SK-N-MC (cell line): ENCODE measurements around the gene CCDC33.

Experiments used
- DNase-seq: peaks from one replicate; pipeline ENCODE4 v3.0.0-alpha.2; 2011; ENCODE audit warnings: low read depth, low spot score
- H3K27ac ChIP-seq: fragments of 200-600 bp; sonication (generic); 2 replicates; pipeline ENCODE4 v1.5.1; 2016; ENCODE audit warnings: mixed run types
- H3K36me3 ChIP-seq: fragments of 200-600 bp; sonication (generic); 2 replicates; pipeline ENCODE4 v1.6.1; 2017; ENCODE audit warnings: antibody characterized with exemption, low read length, mixed read lengths; ENCODE audit not compliant: insufficient read depth
- H3K4me3 ChIP-seq: fragments of 200-600 bp; sonication (generic); 2 replicates; pipeline ENCODE4 v1.5.1; 2016
- H3K9ac ChIP-seq: fragments of 200-600 bp; sonication (generic); 2 replicates; pipeline ENCODE4 v1.8.0; 2017; ENCODE audit warnings: mixed run types, mixed read lengths; ENCODE audit not compliant: insufficient read length
- H3K9me3 ChIP-seq: fragments of 200-600 bp; sonication (generic); 2 replicates; pipeline ENCODE4 v1.6.1; 2017; ENCODE audit warnings: low read depth, mild to moderate bottlenecking, antibody characterized with exemption, low read length, moderate library complexity, mixed read lengths
- EZH2 ChIP-seq: fragments of 200-600 bp; sonication (generic); IDR thresholded peaks from one replicate; pipeline ENCODE4 v1.6.1; 2017; ENCODE audit warnings: antibody characterized with exemption
- FOXP2 ChIP-seq: optimal IDR thresholded peaks from 2 replicates; pipeline ENCODE3; 2011; ENCODE audit warnings: mild to moderate bottlenecking, moderate library complexity; ENCODE audit not compliant: insufficient read depth; ENCODE audit errors: extremely low read length, control extremely low read depth
- POLR2AphosphoS5 ChIP-seq: IDR thresholded peaks from 2 replicates; pipeline ENCODE4 v1.6.1; 2012; ENCODE audit warnings: mild to moderate bottlenecking, low read depth, low read length, borderline replicate concordance

The CCDC33 gene

GRCh38 chr15:74242441-74243185 is 6.5 kb downstream of the CCDC33 start:
- Histone ChIP-seq H3K9ac (no peak overlapping the region), H3K9me3 (no peaks in the 10 kb centered on the region), H3K4me3 (no peak overlapping the region), H3K36me3 (no peaks in the 10 kb centered on the region), H3K27ac (no peak overlapping the region)
- TF ChIP-seq EZH2: no peak
- TF ChIP-seq POLR2AphosphoS5: no peak
- no peak for TF ChIP-seq FOXP2
- no peak for DNase-seq

GRCh38 chr15:74243431-74243830 is 7.3 kb downstream of the CCDC33 start:
- H3K9me3 ChIP-seq: no peaks in the 10 kb centered on the region
- TF ChIP-seq FOXP2 (no peak), POLR2AphosphoS5 (no peak), EZH2 (no peak)
- DNase-seq: no peak
- H3K9ac ChIP-seq: no peak overlapping the region
- H3K27ac ChIP-seq: no peak overlapping the region
- no peak overlapping the region for H3K4me3 ChIP-seq
- H3K36me3 ChIP-seq: no peaks in the 10 kb centered on the region

- Histone ChIP-seq H3K9me3 (no peaks in the 10 kb centered on the region), H3K9ac (no peak overlapping the region), H3K4me3 (no peak overlapping the region), H3K27ac (no peak overlapping the region), H3K36me3 (no peaks in the 10 kb centered on the region)
- TF ChIP-seq EZH2: no peak
- no peak for TF ChIP-seq POLR2AphosphoS5
- no peak for TF ChIP-seq FOXP2
- DNase-seq: no peak
Observed at GRCh38 chr15:74244822-74245341, 8.8 kb downstream of the CCDC33 start.

DNA sequence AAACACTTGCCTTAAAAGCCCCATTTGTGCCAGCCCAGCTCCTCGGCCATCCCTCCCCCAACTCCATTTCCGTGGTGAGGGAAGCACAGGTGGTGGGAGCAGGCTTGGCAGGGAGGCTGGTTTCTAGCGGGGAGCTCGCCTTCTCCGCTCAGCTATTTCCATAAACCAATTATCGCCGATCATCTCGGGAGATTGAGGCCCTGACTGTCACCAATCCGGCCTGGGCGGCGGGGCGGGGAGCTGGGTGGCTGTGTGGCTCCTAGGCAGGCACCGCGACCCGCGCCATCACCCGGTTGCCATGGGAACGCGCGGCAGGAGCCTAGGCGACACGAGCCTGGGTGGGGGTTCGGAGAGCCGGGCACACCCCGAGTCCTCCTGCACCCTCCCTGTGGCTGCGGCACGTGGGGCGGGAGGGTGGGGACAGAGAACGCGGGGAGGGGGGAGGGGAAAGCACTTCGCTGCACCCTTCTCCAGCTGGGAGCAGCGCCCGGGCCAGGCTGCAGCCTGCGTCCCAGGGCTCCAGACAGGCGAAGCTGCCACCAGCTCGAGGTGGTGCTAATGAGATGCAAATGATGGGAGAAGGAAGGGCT is 9.3 kb downstream of the CCDC33 start:
- no peaks in the 10 kb centered on the region for H3K36me3 ChIP-seq
- no peaks in the 10 kb centered on the region for H3K9me3 ChIP-seq
- DNase-seq: no peak
- H3K9ac ChIP-seq: no peak overlapping the region
- H3K4me3 ChIP-seq: no peak overlapping the region
- no peak for TF ChIP-seq FOXP2
- TF ChIP-seq POLR2AphosphoS5: no peak
- H3K27ac ChIP-seq: no peak overlapping the region

- Histone ChIP-seq H3K36me3 (no peaks in the 10 kb centered on the region), H3K9me3 (no peaks in the 10 kb centered on the region), H3K9ac (no peak overlapping the region), H3K27ac (no peak overlapping the region), H3K4me3 (no peak overlapping the region)
- no peak for TF ChIP-seq POLR2AphosphoS5
- no peak for TF ChIP-seq EZH2
- no peak for TF ChIP-seq FOXP2
- DNase-seq: no peak
Observed at GRCh38 chr15:74250266-74250665, 14.1 kb downstream of the CCDC33 start.

DNA sequence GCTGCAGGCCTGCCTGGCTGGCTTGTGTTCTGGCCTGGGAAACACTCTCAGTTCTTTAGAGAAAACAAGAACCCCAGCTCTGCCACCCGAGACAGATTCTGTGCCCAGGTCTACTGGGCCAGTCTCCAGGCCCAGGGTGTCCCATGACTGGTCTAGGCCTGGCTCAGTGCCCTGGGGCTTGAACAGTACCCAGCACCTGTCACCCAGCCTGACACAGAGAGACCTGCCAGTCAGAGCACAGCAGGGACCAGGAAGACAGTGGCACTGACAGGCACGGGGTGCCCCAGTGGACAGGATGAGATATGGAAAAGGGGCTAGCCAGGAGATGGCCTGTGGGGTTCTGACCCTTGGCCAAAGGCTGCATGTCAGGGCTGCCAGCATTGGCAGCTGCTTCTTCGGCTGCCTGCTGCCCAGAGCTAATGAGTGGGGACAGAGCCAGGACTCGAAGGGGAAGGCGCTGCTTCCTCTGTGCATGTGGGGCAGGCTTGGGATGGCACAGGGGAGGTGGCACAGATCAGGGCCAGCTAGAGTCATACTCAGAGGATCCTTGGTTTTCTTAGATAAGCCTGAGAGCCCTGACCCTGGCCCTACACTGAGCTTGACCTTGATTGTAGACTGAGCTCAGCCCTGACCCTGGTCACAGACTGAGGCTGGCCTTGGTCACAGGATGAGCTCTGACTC is 15.1 kb downstream of the CCDC33 start:
- no peak for TF ChIP-seq POLR2AphosphoS5
- TF ChIP-seq EZH2: no peak
- TF ChIP-seq FOXP2: no peak
- Histone ChIP-seq H3K36me3 (no peaks in the 10 kb centered on the region), H3K27ac (no peak overlapping the region), H3K9me3 (no peaks in the 10 kb centered on the region), H3K4me3 (no peak overlapping the region), H3K9ac (no peak overlapping the region)
- DNase-seq: no peak

- TF ChIP-seq EZH2 (no peak), POLR2AphosphoS5 (no peak), FOXP2 (no peak)
- DNase-seq: no peak
- H3K9ac ChIP-seq: no peak overlapping the region
- no peaks in the 10 kb centered on the region for H3K9me3 ChIP-seq
- no peak overlapping the region for H3K27ac ChIP-seq
- no peak overlapping the region for H3K4me3 ChIP-seq
- no peaks in the 10 kb centered on the region for H3K36me3 ChIP-seq
Observed at GRCh38 chr15:74252291-74252690, 16.2 kb downstream of the CCDC33 start.

GRCh38 chr15:74252721-74253120 is 16.6 kb downstream of the CCDC33 start:
- Histone ChIP-seq H3K9me3 (no peaks in the 10 kb centered on the region), H3K9ac (no peak overlapping the region), H3K27ac (no peak overlapping the region), H3K36me3 (no peaks in the 10 kb centered on the region), H3K4me3 (no peak overlapping the region)
- TF ChIP-seq FOXP2 (no peak), EZH2 (no peak), POLR2AphosphoS5 (no peak)
- DNase-seq: no peak
